Astrocyte (in vitro differentiated cells and primary cell): ENCODE data around the gene CARD9. TPM values are rescaled to one million over a fixed set of nuclear protein-coding genes. Genes with fewer than 3 reads are reported as not detected.

Source experiments
- DNase-seq: peaks from one replicate; pipeline ENCODE4 v3.0.0-alpha.2; 2010; ENCODE audit warnings: low read depth
- FAIRE-seq: peaks from 2 replicates; lab custom pipeline; 2011; peaks lifted over from hg19 to GRCh38; lab: Jason Lieb, UNC
- H2AFZ ChIP-seq: 2 replicates; pipeline ENCODE4 v1.6.0; 2012; ENCODE audit warnings: low read depth, low read length, inconsistent platforms
- H3K27ac ChIP-seq: 2 replicates; pipeline ENCODE4 v1.5.1; 2011; ENCODE audit warnings: low read depth, low read length, inconsistent platforms
- H3K27me3 ChIP-seq: 2 replicates; pipeline ENCODE4 v1.6.0; 2011; ENCODE audit warnings: low read length, inconsistent platforms; ENCODE audit not compliant: insufficient read depth
- H3K36me3 ChIP-seq: 2 replicates; pipeline ENCODE4 v1.5.1; 2011; ENCODE audit warnings: low read length, inconsistent platforms; ENCODE audit not compliant: insufficient read depth
- H3K4me1 ChIP-seq: 2 replicates; pipeline ENCODE4 v1.5.1; 2011; ENCODE audit warnings: low read length, inconsistent platforms; ENCODE audit not compliant: insufficient read depth
- H3K4me2 ChIP-seq: 2 replicates; pipeline ENCODE4 v1.6.0; 2012; ENCODE audit warnings: low read length, inconsistent platforms
- H3K4me3 ChIP-seq: 2 replicates; pipeline ENCODE4 v1.5.1; 2011; ENCODE audit warnings: low read depth, mild to moderate bottlenecking, low read length, inconsistent platforms; ENCODE audit not compliant: insufficient read depth
- H3K79me2 ChIP-seq: 2 replicates; pipeline ENCODE4 v1.6.0; 2012; ENCODE audit warnings: mild to moderate bottlenecking, low read length, inconsistent platforms; ENCODE audit not compliant: insufficient read depth
- H3K9ac ChIP-seq: 2 replicates; pipeline ENCODE4 v1.6.0; 2012; ENCODE audit warnings: mild to moderate bottlenecking, low read length, inconsistent platforms
- H3K9me3 ChIP-seq: 2 replicates; pipeline ENCODE4 v1.5.1; 2012; ENCODE audit warnings: low read depth, mild to moderate bottlenecking, low read length, inconsistent platforms; ENCODE audit not compliant: insufficient read depth
- H4K20me1 ChIP-seq: 2 replicates; pipeline ENCODE4 v1.6.0; 2012; ENCODE audit warnings: low read length, inconsistent platforms; ENCODE audit not compliant: insufficient read depth
- H3K27ac Mint-ChIP-seq: one replicate; pipeline ENCODE4 v1.8.0; 2021; ENCODE audit warnings: mild to moderate bottlenecking, mixed read lengths; ENCODE audit not compliant: unreplicated experiment
- H3K27me3 Mint-ChIP-seq: one replicate; pipeline ENCODE4 v1.8.0; 2021; ENCODE audit warnings: low read depth, mixed read lengths; ENCODE audit not compliant: unreplicated experiment
- H3K36me3 Mint-ChIP-seq: one replicate; pipeline ENCODE4 v1.8.0; 2021; ENCODE audit warnings: low read depth, mixed read lengths; ENCODE audit not compliant: unreplicated experiment
- H3K4me1 Mint-ChIP-seq: one replicate; pipeline ENCODE4 v1.8.0; 2021; ENCODE audit warnings: low read depth, mixed read lengths; ENCODE audit not compliant: unreplicated experiment
- H3K4me3 Mint-ChIP-seq: one replicate; pipeline ENCODE4 v1.8.0; 2021; ENCODE audit warnings: mild to moderate bottlenecking, moderate library complexity, mixed read lengths; ENCODE audit not compliant: unreplicated experiment
- H3K9me3 Mint-ChIP-seq: one replicate; pipeline ENCODE4 v1.8.0; 2021; ENCODE audit warnings: mild to moderate bottlenecking, mixed read lengths; ENCODE audit not compliant: unreplicated experiment
- CTCF ChIP-seq: IDR thresholded peaks from 2 replicates; pipeline ENCODE4 v1.5.1; 2011; ENCODE audit warnings: low read depth, mild to moderate bottlenecking, inconsistent platforms, low read length, moderate library complexity; ENCODE audit not compliant: insufficient read depth
- EZH2 ChIP-seq: IDR thresholded peaks from 2 replicates; pipeline ENCODE4 v1.6.1; 2012; ENCODE audit warnings: mild to moderate bottlenecking, low read length, inconsistent platforms; ENCODE audit not compliant: insufficient read depth
- total RNA-seq: library from RNA; stranded (reverse); gene quantifications from 2 replicates; pipeline ENCODE4 v1.2.1, GENCODE V29; 2021

The CARD9 gene
- total RNA-seq, 1 donor from 2014 or later: 4.2 TPM

GRCh38 chr9:136394312-136395019 is 21.0 kb upstream of the CARD9 start:
- H4K20me1 ChIP-seq: peaks cover 52% of the 10 kb centered on the region
- no peaks in the 10 kb centered on the region for H3K9me3 ChIP-seq
- TF ChIP-seq EZH2 (no peak), CTCF (no peak)
- H3K4me3 ChIP-seq: no peak overlapping the region
- H2AFZ ChIP-seq: no peak overlapping the region
- H3K27ac ChIP-seq: no peak overlapping the region
- H3K27ac Mint-ChIP-seq: no peak overlapping the region
- DNase-seq: no peak
- H3K4me3 Mint-ChIP-seq: no peak overlapping the region
- no peak for FAIRE-seq
- H3K9me3 Mint-ChIP-seq: no peaks in the 10 kb centered on the region
- H3K36me3 ChIP-seq: peaks cover 29% of the 10 kb centered on the region
- no peak overlapping the region for H3K4me2 ChIP-seq
- no peaks in the 10 kb centered on the region for H3K27me3 Mint-ChIP-seq
- peaks cover 20% of the 10 kb centered on the region for H3K36me3 Mint-ChIP-seq
- H3K27me3 ChIP-seq: no peaks in the 10 kb centered on the region
- no peak overlapping the region for H3K9ac ChIP-seq
- peaks cover 9% of the 10 kb centered on the region for H3K4me1 Mint-ChIP-seq
- peaks cover 35% of the 10 kb centered on the region for H3K79me2 ChIP-seq
- H3K4me1 ChIP-seq: peaks cover 8% of the 10 kb centered on the region

GRCh38 chr9:136393531-136393930 is 20.1 kb upstream of the CARD9 start:
- Mint-ChIP-seq H3K4me3 (no peak overlapping the region), H3K27me3 (no peaks in the 10 kb centered on the region), H3K9me3 (no peaks in the 10 kb centered on the region), H3K27ac (no peak overlapping the region), H3K36me3 (peaks cover 23% of the 10 kb centered on the region), H3K4me1 (peaks cover 2% of the 10 kb centered on the region)
- no peak overlapping the region for H3K4me3 ChIP-seq
- no peak overlapping the region for H2AFZ ChIP-seq
- H3K4me1 ChIP-seq: peaks cover under 1% of the 10 kb centered on the region
- peaks cover 34% of the 10 kb centered on the region for H3K36me3 ChIP-seq
- no peak for DNase-seq
- H4K20me1 ChIP-seq: peaks cover 50% of the 10 kb centered on the region
- H3K9me3 ChIP-seq: no peaks in the 10 kb centered on the region
- peaks cover 25% of the 10 kb centered on the region for H3K79me2 ChIP-seq
- no peaks in the 10 kb centered on the region for H3K27me3 ChIP-seq
- FAIRE-seq: no peak
- no peak for TF ChIP-seq EZH2
- TF ChIP-seq CTCF: no peak
- no peak overlapping the region for H3K27ac ChIP-seq
- no peak overlapping the region for H3K4me2 ChIP-seq
- no peak overlapping the region for H3K9ac ChIP-seq
